GM21526 (cell line): ENCODE measurements around the gene MGAT2.
A peak's percentile ranks its signal among the peaks of the same experiment; 100 is the strongest.
"Not testable (repeated sequence)": the region's sequence is repeated elsewhere in the genome, so short reads cannot be mapped to it uniquely, and the experiment has no call there.

Experiments used
- ATAC-seq: cut with Tn5 transposase; IDR thresholded peaks from one replicate; pipeline ENCODE4 v1.9.1; 2021; ENCODE audit warnings: moderate library complexity; ENCODE audit not compliant: unreplicated experiment, low FRiP score

Gene MGAT2

GRCh38 chr14:49620182-49621113 is at the start of gene MGAT2, which contains the start of gene RPL36AL:
Gene MGAT2 (plus strand): TSS chr14:49620799. CDS start chr14:49621269, 470 bp downstream.
Gene RPL36AL (minus strand): TSS chr14:49620626. CDS start chr14:49619104, 1,522 bp downstream.
- ATAC-seq = peak; percentile 85

GRCh38 chr14:49574038-49574437 is 46.6 kb upstream of the MGAT2 start:
- no peak for ATAC-seq

DNA sequence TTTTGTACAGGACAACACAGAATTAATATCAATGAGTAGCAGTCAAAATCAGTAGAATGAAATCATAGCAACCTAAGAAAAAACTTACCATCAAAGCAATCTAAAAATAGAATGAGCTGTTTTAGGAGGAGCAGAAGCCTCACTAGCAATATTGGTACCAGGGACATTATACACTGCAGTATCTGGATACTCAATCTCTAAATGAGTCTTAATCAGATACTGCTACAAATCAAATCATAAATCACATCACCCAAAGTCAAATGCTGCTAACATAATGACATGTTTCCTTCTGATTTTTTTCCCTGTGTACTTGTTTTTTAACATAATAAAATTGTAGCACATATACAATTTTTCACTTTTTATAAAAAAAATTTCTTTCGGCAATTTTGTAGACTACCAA is 42.5 kb upstream of the MGAT2 start:
- ATAC-seq = no peak

DNA sequence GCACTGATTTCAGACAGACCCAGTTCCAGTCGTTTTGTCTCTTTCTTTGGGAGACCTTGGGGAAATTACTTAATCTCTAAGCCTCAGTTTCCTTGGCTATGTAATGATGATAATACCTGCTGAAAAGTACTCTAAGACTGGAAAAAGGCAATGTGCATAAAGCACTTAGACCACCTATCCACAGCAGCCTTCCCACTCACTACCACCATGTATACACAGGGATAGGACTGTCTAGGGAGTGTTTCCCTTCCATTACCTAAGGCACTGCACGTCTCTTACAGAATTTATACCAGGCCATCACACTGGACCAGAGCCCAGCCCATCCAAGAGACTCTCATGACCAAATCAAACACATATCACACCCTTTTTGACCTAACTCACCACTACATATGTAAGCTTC is 40.8 kb upstream of the MGAT2 start:
- no peak for ATAC-seq

DNA sequence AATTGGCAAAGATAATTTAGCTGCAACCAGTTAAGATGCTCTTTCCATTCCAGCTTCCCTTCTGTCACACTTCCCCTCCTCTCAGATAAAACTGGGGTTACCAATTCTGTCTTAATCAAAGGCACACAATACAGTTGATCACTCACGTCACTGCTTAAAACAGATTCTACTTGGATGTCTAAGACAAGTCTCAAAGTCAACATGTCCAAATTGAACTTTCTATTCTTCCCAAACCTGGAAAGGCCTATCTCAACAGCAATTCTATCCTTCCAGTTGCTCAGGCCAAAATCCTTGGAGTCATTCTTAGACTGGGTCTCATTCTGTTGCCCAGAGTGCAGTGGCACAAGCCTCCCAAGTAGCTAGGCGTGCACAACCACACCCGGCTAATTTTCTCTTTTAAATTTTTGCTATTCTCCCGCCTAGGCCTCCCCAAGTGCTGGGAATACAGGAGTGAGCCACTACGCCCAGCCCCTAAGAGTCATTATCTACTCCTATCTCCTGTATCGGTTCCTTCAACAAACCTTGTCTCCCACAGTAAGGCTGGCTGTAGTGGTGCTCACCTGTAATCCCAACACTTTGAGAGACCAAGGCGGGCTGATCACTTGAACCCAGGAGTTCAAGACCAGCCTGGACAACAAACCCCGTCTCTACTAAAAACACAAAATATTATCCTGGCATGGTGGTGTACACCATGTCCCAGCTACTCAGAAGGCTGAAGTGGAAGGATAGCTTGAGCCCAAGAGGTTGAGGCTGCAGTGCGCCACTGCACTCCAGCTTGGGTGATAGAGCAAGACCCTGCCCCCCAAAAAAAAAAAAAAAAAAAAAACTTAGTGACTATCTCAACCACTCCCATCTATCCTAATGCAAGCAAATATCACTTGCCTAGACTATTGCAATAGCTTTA is 39.1 kb upstream of the MGAT2 start:
- no peak for ATAC-seq

GRCh38 chr14:49582113-49582977 is 38.3 kb upstream of the MGAT2 start:
- no peak for ATAC-seq

GRCh38 chr14:49583629-49584028 is 37.0 kb upstream of the MGAT2 start:
- ATAC-seq = no peak

GRCh38 chr14:49584058-49584457 is 36.5 kb upstream of the MGAT2 start:
- no peak for ATAC-seq

DNA sequence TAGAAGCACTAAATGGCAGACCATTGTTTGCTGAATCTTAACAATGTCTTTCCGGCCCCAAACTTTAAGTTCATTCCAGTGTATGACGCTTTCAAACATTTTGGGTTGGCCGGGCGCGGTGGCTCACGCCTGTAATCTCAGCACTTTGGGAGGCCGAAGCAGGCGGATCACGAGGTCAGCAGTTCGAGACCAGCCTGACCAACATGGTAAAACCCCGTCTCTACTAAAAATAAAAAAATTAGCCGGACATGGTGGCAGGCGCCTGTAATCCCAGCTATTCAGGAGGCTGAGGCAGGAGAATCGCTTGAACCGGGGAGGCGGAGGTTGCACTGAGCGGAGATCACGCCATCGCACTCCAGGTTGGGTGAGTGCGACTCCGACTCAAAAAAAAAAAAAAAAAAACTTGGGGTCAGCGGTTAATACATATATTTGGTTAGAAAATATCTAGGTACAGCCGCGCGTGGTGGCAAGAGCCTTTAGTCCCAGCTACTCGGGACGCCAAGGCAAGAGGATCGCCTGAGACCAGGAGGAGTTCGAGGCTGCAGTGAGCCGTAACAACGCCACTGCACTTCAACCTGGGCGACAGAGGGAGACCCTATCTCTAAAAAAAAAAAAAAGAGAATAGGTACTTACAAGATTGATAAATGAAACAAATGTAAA is 35.5 kb upstream of the MGAT2 start:
- not testable (repeated sequence) for ATAC-seq

GRCh38 chr14:49585803-49586672 is 34.6 kb upstream of the MGAT2 start, which contains the start of gene RPS29:
Gene RPS29 (minus strand): TSS chr14:49586380. CDS start chr14:49586346, 34 bp downstream.
- peak; percentile 83 for ATAC-seq

- ATAC-seq = peak; percentile 33
These were observed 33.7 kb upstream of the MGAT2 start for GRCh38 chr14:49586673-49587460.

- no peak for ATAC-seq
These were observed 31.2 kb upstream of the MGAT2 start for GRCh38 chr14:49589387-49589786.

- ATAC-seq = no peak
These were observed 27.6 kb upstream of the MGAT2 start for GRCh38 chr14:49593016-49593415.

DNA sequence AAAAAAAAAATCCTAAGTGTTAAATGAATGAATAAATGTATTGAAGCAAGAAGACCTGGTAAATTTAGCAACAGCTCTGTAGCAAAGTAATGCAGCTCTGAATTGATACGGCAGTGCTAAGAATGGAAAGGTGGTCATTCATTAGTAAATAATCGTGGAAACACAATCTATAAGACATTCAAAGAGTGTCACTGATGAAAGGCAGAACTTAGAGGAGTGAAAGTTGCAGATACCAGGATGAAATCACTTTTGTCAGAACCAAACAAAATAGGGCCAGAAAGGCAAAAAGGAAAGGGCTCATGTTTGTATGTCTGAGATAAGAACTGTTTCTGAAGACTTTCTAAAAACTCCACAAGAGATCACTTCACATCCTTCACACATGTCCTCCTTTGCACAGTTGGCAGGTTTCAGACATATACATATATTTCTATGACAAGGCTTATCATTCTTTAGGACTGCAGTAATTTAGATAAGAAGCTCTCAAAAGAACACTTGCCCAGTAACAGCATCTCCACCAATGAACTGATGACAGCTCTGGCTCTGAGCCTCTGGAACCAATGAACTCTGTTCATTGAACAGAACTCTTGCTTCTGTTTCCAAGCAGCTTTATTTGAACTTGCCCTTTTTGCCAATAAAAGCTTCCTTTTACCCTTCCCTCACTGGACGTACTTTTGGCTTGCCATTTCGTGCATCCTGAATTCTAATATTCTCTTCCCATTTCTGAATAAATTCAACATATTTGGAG is 26.1 kb upstream of the MGAT2 start:
- ATAC-seq = peak; percentile 27

DNA sequence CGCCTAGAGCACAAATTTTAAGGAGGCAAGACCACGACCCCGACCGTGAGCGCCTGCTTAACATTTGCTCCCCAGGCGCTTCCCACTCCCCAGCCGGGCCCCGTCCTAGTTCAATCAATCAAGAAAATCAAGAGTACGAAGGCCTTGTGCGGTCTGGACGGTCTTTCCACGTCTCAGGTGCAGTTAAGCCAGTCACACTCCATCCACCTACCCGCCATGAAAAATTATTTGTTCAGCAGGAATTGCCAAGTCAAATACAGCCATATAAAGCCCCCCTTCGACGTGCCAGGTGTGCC is 22.5 kb upstream of the MGAT2 start:
- no peak for ATAC-seq

DNA sequence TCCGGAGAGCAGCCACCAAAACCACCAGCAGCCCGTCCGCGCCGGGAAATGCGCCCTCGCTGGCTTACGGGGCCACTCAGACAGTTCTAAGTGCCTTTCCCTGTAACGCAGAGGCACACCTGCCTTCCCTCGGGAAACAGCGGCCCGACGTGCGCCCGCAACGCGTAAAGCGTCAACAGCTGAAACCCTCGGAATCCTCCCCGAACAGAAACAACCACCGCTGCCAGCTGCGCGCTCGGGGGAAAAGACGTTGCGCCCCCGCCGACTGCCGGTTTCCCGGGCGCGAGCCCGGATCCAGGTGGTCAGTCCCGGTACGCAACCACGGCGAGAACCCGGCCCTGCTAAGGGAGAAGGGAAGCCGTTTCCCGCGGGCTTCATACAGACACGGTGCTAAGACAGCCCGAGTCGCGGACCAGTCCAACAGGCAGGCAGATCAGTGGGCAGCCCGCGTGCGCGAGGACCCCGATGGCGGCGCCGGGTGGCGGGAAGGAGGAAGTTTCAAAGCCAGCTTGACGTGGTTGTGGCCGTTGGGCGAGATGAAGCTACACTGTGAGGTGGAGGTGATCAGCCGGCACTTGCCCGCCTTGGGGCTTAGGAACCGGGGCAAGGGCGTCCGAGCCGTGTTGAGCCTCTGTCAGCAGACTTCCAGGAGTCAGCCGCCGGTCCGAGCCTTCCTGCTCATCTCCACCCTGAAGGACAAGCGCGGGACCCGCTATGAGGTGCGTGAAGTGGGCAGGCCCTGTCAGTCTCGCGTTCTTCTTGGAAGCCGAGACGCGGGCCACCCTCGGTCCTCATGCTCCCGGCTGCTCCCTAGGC is 21.9 kb upstream of the MGAT2 start, which contains the start of gene LRR1:
Gene LRR1 (plus strand): TSS at position 456 of the 816 bp plus-strand sequence. CDS start 81 bp downstream, at position 537.
- ATAC-seq = peak; percentile 44
